GM12878 (cell line): ENCODE data around the gene TMEM140. TPM values are rescaled to one million over a fixed set of nuclear protein-coding genes. Genes with fewer than 3 reads are reported as not detected.

Experiments used
- ATAC-seq: fragments of 200-7000 bp; cut with Tn5 transposase; 3 replicates; pipeline ENCODE4 v1.9.1; 2020; ENCODE audit warnings: mild to moderate bottlenecking, moderate library complexity
- BruUV-seq: library from RNA; stranded (reverse); fragments of 400-500 nt; replicated peaks from 2 replicates; lab custom pipeline; 2021; lab: Mats Ljungman, UMichigan
- CTCF ChIA-PET: fragments of 300-600 bp; sonication (Branson Sonifier 250); formaldehyde crosslinking; extraction: SDS; loops from one replicate; lab custom pipeline; 2021; ENCODE audit warnings: inconsistent platforms; lab: Yijun Ruan, JAX
- POLR2A ChIA-PET: fragments of 350-600 bp; formaldehyde crosslinking; extraction: SDS; loops from one replicate; lab custom pipeline; 2021; ENCODE audit warnings: inconsistent platforms; lab: Charles Lee
- RAD21 ChIA-PET: fragments of 300-600 bp; sonication (Branson Sonifier 250); formaldehyde crosslinking; loops from one replicate; lab custom pipeline; 2023; ENCODE audit warnings: antibody characterized with exemption; ENCODE audit not compliant: unreplicated experiment; lab: Charles Lee
- SMC1A ChIA-PET: fragments of 300-600 bp; sonication (Branson Sonifier 250); formaldehyde crosslinking; loops from one replicate; lab custom pipeline; 2023; ENCODE audit not compliant: unreplicated experiment, uncharacterized antibody; lab: Charles Lee
- DNase-seq: peaks from one replicate; pipeline ENCODE4 v3.0.0-alpha.2; 2011; ENCODE audit warnings: low read depth, low spot score
- FAIRE-seq: peaks from 3 replicates; lab custom pipeline; 2011; peaks lifted over from hg19 to GRCh38; lab: Jason Lieb, UNC
- H2AFZ ChIP-seq: 2 replicates; pipeline ENCODE4 v1.6.0; 2011; ENCODE audit warnings: low read depth, low read length, control low read depth; ENCODE audit not compliant: control insufficient read depth
- H3K27ac ChIP-seq: 2 replicates; pipeline ENCODE4 v1.5.1; 2011; ENCODE audit warnings: control low read depth; ENCODE audit not compliant: control insufficient read depth, insufficient read depth
- H3K27me3 ChIP-seq, 2 experiments: replicated peaks in 1 of 2; 2 replicates each; pipeline versions ENCODE4 v1.6.0 to v1.6.1; 2011; ENCODE audit warnings: low read length in 1 of 2; ENCODE audit not compliant: control insufficient read depth in 2 of 2, insufficient read depth in 2 of 2
- H3K36me3 ChIP-seq, 2 experiments: 2 replicates each; pipeline ENCODE4 v1.5.1; 2011; ENCODE audit warnings: low read length in 1 of 2; ENCODE audit not compliant: control insufficient read depth in 2 of 2, insufficient read depth in 2 of 2
- H3K4me1 ChIP-seq: 2 replicates; pipeline ENCODE4 v1.6.1; 2011; ENCODE audit warnings: mild to moderate bottlenecking, low read length, moderate library complexity, mixed read lengths; ENCODE audit not compliant: control insufficient read depth, insufficient read depth
- H3K4me2 ChIP-seq: 2 replicates; pipeline ENCODE4 v1.6.0; 2011; ENCODE audit warnings: control low read depth; ENCODE audit not compliant: control insufficient read depth, insufficient read depth
- H3K4me3 ChIP-seq: fragments of 200-600 bp; sonication (generic); 2 replicates; pipeline ENCODE4 v1.5.1; 2016
- H3K79me2 ChIP-seq: 2 replicates; pipeline ENCODE4 v1.6.0; 2011; ENCODE audit warnings: low read length; ENCODE audit not compliant: control insufficient read depth, insufficient read depth
- H3K9ac ChIP-seq: 2 replicates; pipeline ENCODE4 v1.8.0; 2011; ENCODE audit warnings: low read length, control low read depth, mixed read lengths; ENCODE audit not compliant: control insufficient read depth, insufficient read depth
- H3K9me3 ChIP-seq: replicated peaks from 3 replicates; pipeline ENCODE4 v1.5.1; 2011; ENCODE audit warnings: mild to moderate bottlenecking, low read length; ENCODE audit not compliant: control insufficient read depth, insufficient read depth
- H4K20me1 ChIP-seq: 2 replicates; pipeline ENCODE4 v1.6.0; 2011; ENCODE audit not compliant: control insufficient read depth, insufficient read depth
- HCFC1 ChIP-seq: fragments of 150-350 bp; IDR thresholded peaks from 2 replicates; pipeline ENCODE4 v1.6.1; 2014; ENCODE audit warnings: low read length
- NFXL1 ChIP-seq: fragments of 450-650 bp; IDR thresholded peaks from 2 replicates; pipeline ENCODE4 v1.6.1; 2017; ENCODE audit warnings: antibody characterized with exemption, mild to moderate bottlenecking, borderline replicate concordance
- POLR2AphosphoS5 ChIP-seq: IDR thresholded peaks from 2 replicates; pipeline ENCODE4 v1.6.1; 2011; ENCODE audit warnings: mild to moderate bottlenecking, low read length, inconsistent platforms
- whole genome bisulfite sequencing: methylation state at CpG from one replicate; pipeline ENCODE4 v1.1.6; 2016; ENCODE audit warnings: low lambda C conversion rate; ENCODE audit not compliant: insufficient replicate concordance, insufficient coverage; ENCODE audit errors: missing lambda C conversion rate; 5-methylcytosine and 5-hydroxymethylcytosine counted together
- in situ Hi-C: fragments of 300-500 bp; cut with MboI; formaldehyde crosslinking; loops from 9 replicates; pipeline ENCODE4 v1.14.3; 2018; ENCODE audit warnings: mixed read lengths
- intact Hi-C: fragments of 100-400 bp; cut with micrococcal nuclease; formaldehyde crosslinking; loops from one replicate; pipeline ENCODE4 v1.14.2; 2022; ENCODE audit not compliant: unreplicated experiment
- polyA plus RNA-seq, 11 experiments: library from polyadenylated mRNA; depleted of rRNA in 4 of 11; unstranded in 6 of 11; stranded (reverse) in 5 of 11; fragments of >200 nt; fragmentation: Nextera tagmentation in 4 of 11; fragmentation: Illumina TruSeq in 1 of 11; extraction: Ambion mirVana in 4 of 11; extraction: Trizol in 1 of 11; gene quantifications; 1 replicate in 1 of 11; 2 replicates in 10 of 11; pipeline versions ENCODE4 v1.2.1 to v1.2.3, GENCODE V29; 2011 to 2016; ENCODE audit warnings: inconsistent platforms in 2 of 11, missing spikeins in 2 of 11, low read depth in 1 of 11
- total RNA-seq, 4 experiments: library from RNA; depleted of rRNA in 3 of 4; stranded (reverse); fragments of >200 nt in 3 of 4; fragmentation: Illumina TruSeq in 1 of 4; extraction: Trizol in 1 of 4; gene quantifications; 2 replicates each; pipeline versions ENCODE4 v1.2.1 to v1.2.3, GENCODE V29; 2013 to 2021
- TF ChIP-seq, protein P1 (sequence below): fragments of 150-350 bp; IDR thresholded peaks from 2 replicates; pipeline ENCODE4 v1.6.1; 2014; ENCODE audit warnings: mild to moderate bottlenecking, low read depth, low read length
- TF ChIP-seq, protein P2 (sequence below): fragments of 450-650 bp; IDR thresholded peaks from 2 replicates; pipeline ENCODE4 v1.6.1; 2017; ENCODE audit warnings: antibody characterized with exemption, mild to moderate bottlenecking, moderate library complexity
- TF ChIP-seq, protein P3 (sequence below): fragments of 450-650 bp; IDR thresholded peaks from 2 replicates; pipeline ENCODE4 v1.6.1; 2016; ENCODE audit warnings: mild to moderate bottlenecking

Gene TMEM140
- total and polyA plus RNA-seq, 10 of the 15 experiments (the other 5 are each of a cell fraction or from before 2014, with no cell fraction given), result 0.85 to 20.7 (median 3.3) TPM

DNA sequence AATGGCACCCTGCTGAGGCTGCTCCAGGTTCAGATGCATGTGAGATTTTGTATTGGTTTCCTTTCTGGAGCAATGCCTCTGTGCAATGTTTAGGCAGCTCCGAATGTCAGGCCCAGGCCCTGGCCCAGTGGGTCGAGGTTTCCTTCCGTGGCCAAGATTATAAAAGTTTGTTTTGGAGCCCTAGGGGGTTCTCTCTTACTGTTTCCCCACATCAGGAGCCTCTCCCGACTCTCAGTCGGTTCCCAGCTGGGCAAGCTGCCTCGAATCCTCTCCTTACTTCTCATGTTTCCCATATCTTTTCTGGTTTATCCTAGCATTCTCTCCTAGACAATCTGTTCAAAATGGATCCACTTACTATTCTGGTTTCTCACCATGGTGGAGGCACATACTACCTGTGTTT lies 11.0 kb downstream of the TMEM140 start (continued):
- TF ChIP-seq, protein P1, sequence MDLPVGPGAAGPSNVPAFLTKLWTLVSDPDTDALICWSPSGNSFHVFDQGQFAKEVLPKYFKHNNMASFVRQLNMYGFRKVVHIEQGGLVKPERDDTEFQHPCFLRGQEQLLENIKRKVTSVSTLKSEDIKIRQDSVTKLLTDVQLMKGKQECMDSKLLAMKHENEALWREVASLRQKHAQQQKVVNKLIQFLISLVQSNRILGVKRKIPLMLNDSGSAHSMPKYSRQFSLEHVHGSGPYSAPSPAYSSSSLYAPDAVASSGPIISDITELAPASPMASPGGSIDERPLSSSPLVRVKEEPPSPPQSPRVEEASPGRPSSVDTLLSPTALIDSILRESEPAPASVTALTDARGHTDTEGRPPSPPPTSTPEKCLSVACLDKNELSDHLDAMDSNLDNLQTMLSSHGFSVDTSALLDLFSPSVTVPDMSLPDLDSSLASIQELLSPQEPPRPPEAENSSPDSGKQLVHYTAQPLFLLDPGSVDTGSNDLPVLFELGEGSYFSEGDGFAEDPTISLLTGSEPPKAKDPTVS, result no peak
- TF ChIP-seq, protein P2, sequence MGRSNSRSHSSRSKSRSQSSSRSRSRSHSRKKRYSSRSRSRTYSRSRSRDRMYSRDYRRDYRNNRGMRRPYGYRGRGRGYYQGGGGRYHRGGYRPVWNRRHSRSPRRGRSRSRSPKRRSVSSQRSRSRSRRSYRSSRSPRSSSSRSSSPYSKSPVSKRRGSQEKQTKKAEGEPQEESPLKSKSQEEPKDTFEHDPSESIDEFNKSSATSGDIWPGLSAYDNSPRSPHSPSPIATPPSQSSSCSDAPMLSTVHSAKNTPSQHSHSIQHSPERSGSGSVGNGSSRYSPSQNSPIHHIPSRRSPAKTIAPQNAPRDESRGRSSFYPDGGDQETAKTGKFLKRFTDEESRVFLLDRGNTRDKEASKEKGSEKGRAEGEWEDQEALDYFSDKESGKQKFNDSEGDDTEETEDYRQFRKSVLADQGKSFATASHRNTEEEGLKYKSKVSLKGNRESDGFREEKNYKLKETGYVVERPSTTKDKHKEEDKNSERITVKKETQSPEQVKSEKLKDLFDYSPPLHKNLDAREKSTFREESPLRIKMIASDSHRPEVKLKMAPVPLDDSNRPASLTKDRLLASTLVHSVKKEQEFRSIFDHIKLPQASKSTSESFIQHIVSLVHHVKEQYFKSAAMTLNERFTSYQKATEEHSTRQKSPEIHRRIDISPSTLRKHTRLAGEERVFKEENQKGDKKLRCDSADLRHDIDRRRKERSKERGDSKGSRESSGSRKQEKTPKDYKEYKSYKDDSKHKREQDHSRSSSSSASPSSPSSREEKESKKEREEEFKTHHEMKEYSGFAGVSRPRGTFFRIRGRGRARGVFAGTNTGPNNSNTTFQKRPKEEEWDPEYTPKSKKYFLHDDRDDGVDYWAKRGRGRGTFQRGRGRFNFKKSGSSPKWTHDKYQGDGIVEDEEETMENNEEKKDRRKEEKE, result no peak
- TF ChIP-seq HCFC1 (no peak), POLR2AphosphoS5 (no peak)

DNA sequence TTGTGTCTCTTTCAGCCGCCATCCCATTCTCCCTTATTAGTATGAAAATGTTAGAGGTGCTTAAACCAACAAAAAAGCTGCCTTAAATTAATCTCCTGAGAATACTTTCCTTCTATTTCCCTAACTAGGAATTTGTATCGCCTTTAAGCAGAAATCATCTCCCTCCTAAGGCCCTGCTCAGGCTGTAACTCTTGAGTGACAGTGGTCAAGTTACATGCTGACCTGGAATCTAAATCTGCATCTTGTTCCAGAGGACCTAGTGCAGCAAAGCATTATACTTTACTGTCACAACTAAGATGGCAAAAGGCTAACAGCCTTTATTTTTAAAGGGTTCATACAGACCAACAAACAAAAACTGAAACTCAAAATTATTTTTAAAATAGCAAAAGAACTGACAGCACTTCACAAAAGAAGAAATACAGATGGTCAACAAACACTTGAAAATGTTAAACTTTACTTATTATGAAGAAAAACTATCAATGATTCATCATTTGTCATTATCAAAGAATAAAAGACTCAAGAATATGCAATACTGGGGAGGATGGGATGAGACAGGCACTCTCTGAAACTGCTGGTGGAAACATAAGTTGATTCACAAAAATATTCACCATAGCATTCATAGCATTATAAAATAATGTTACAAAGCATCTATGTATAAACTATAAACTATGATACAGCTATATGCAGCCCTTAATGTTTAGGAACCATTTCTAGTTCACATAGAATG lies 11.7 kb downstream of the TMEM140 start:
- ChIA-PET SMC1A (interaction anchor here (0.9 to 7.0 kb wide), 8 partner anchors 11 to 173 kb away, joined by 3 to 108 read pairs (median 15); partner anchors contain the start of genes AGBL3, CYREN and TMEM140), CTCF (interaction anchor here (0.9 to 4.4 kb wide), 9 partner anchors 8 to 173 kb away, joined by 3 to 28 read pairs (median 9); partner anchors contain the start of genes AGBL3 and TMEM140), POLR2A (interaction anchor here (1.5 to 15.9 kb wide), 5 partner anchors 11 to 172 kb away, joined by 3 to 169 read pairs (median 19); partner anchors contain the start of genes AGBL3, CYREN and TMEM140), RAD21 (interaction anchor here (0.9 to 9.0 kb wide), 13 partner anchors 10 to 173 kb away, joined by 3 to 84 read pairs (median 5); partner anchors contain the start of genes AGBL3, CYREN and TMEM140)
- DNase-seq (no peak), ATAC-seq (0 out of 3 replicates have a peak, but pooled peaks have one; percentile 2), FAIRE-seq (no peak)
- no peak overlapping the region; the same call in 1 of the 2 replicates for H2AFZ ChIP-seq
- peaks cover 14 to 17% of the 10 kb centered on the region in 2 experiments; a peak in 3 of 4 replicates for H3K36me3 ChIP-seq
- H3K79me2 ChIP-seq, result peaks cover 37% of the 10 kb centered on the region
- in situ Hi-C loops, result loop anchor here (10.0 kb wide), 1 partner anchor 515 kb away; the partner anchor contains the start of gene BPGM
- intact Hi-C loops, result no loop called here
- H3K9me3 ChIP-seq, result peaks cover 32% of the 10 kb centered on the region
- WGBS, result 100% methylated on average over 2 of the region's 2 CpGs
- no peaks in the 10 kb centered on the region for H4K20me1 ChIP-seq
- H3K27me3 ChIP-seq, result no peaks in the 10 kb centered on the region
- TF ChIP-seq NFXL1, result no peak
- TF ChIP-seq, protein P3, sequence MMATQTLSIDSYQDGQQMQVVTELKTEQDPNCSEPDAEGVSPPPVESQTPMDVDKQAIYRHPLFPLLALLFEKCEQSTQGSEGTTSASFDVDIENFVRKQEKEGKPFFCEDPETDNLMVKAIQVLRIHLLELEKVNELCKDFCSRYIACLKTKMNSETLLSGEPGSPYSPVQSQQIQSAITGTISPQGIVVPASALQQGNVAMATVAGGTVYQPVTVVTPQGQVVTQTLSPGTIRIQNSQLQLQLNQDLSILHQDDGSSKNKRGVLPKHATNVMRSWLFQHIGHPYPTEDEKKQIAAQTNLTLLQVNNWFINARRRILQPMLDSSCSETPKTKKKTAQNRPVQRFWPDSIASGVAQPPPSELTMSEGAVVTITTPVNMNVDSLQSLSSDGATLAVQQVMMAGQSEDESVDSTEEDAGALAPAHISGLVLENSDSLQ, result peak; percentile 45
- H3K27ac ChIP-seq, result peak overlapping the region; percentile 84
- BruUV-seq, result TSS peak; percentile 5
- H3K9ac ChIP-seq, result peak overlapping the region; percentile 64; the same call in 1 of the 2 replicates
- H3K4me2 ChIP-seq, result peak overlapping the region; percentile 72
- peaks cover 32% of the 10 kb centered on the region for H3K4me1 ChIP-seq
- no peak overlapping the region for H3K4me3 ChIP-seq
